ENCODE data around the gene ZG16B.

- TF ChIP-seq CTCF (IDR thresholded peaks at IDR 0.05) (no peak), POLR2A (IDR thresholded peaks at IDR 0.05; ENCODE audit: low read depth) (no peak)
Observed at GRCh38 chr16:2846511-2847310, 16.6 kb downstream of the ZG16B start.
